Heart left ventricle (tissue), 13 donors: ENCODE results near the gene ZNF319.

Source experiments
- CTCF ChIP-seq, 12 donors: fragments of 200-600 bp; sonication (generic) in 4 of 12; IDR thresholded peaks; one replicate each; pipeline versions ENCODE4 v1.5.0 to v1.8.0; 2018 to 2022; ENCODE audit warnings: antibody characterized with exemption in 12 of 12, mild to moderate bottlenecking in 5 of 12
- POLR2A ChIP-seq, 2 donors: fragments of 450-650 bp; IDR thresholded peaks; one replicate each; pipeline ENCODE4 v1.6.1; 2017; ENCODE audit warnings: antibody characterized with exemption in 2 of 2, mild to moderate bottlenecking in 2 of 2, moderate library complexity in 2 of 2
- donor health status: ischemic (EF 13 %, LVEDD 7.1; RV severe dilation, severe dysfunction).
- donor health status: DM: no; HTN: yes; CAD: no.
- donor health status: DM: no; HTN: no; CAD: no.
- donor health status: ischemic (EF 25% LVEDD 6.9; RV normal size, moderate dysfunction).
- donor health status: ischemic (EF 25% LVEDD 5.7; RV mildly dilated, moderate dysfunction).
- donor health status: ischemic (EF 35%, LVEDD 5.7; RV mildly dilated, moderate dysfunction).
- donor health status: nonischemic (EF 11% LVEDD 7.7; RV severe dilation, severe dysfunction).
- donor health status: DM: yes; HTN: yes; CAD: no.
- donor health status: PGD.
- donor health status: ischemic (EF 29% LVEDD 5.4; RV normal size, mild dysfunction).
- donor health status: nonischemic (EF 23%, LVEDD 6.1; RV moderate dilation, normal function).

- TF ChIP-seq POLR2A (IDR thresholded peaks at IDR 0.05) (no peak), CTCF (IDR thresholded peaks at IDR 0.05) (no peak)
Observed at GRCh38 chr16:58034774-58035173, 34.3 kb upstream of the ZNF319 start.
